ENCODE data around the gene LYAR. TPM values are rescaled to one million over a fixed set of nuclear protein-coding genes. Genes with fewer than 3 reads are reported as not detected.

LYAR gene
- total and polyA plus RNA-seq, 10 of the 15 experiments (the other 5 are each of a cell fraction or from before 2014, with no cell fraction given), result 18.3 to 85.4 (median 40.1) TPM

GRCh38 chr4:4248029-4248884 is 41.7 kb downstream of the LYAR start, which contains the start of gene TMEM128 (continued):
- TF ChIP-seq NKRF (conservative IDR thresholded peaks at IDR 0.05) (peak; percentile 49; the same call in 1 of the 2 replicates), EZH2 (IDR thresholded peaks at IDR 0.05; ENCODE audit: borderline replicate concordance, control insufficient read depth, low read depth, low read length) (no peak), TCF7 (IDR thresholded peaks at IDR 0.05; ENCODE audit: borderline replicate concordance) (peak; percentile 50; the same call in 1 of the 2 replicates), IRF4 (IDR thresholded peaks at IDR 0.05; ENCODE audit: low read depth, low read length) (peak; percentile 71; the same call in 1 of the 2 replicates), PBX3 (IDR thresholded peaks at IDR 0.05; ENCODE audit: insufficient replicate concordance, low read depth, low read length) (no peak), POLR2AphosphoS2 (IDR thresholded peaks at IDR 0.05; ENCODE audit: low read depth, low read length) (peak; percentile 85), CHD2 (IDR thresholded peaks at IDR 0.05; ENCODE audit: borderline replicate concordance, low read depth, low read length) (peak; percentile 58; the same call in 1 of the 2 replicates), STAT1 (conservative IDR thresholded peaks at IDR 0.05) (peak; percentile 90; the same call in 1 of the 2 replicates), SREBF1 (IDR thresholded peaks at IDR 0.05; ENCODE audit: low read length) (no peak), CBX5 (IDR thresholded peaks at IDR 0.05; ENCODE audit: low read depth) (no peak), CBFB (IDR thresholded peaks at IDR 0.05; ENCODE audit: low read depth) (peak; percentile 79; the same call in 1 of the 2 replicates), POLR2A (IDR thresholded peaks at IDR 0.05; ENCODE audit: low read depth, low read length) (peak; percentile 98), USF1 (IDR thresholded peaks at IDR 0.05; ENCODE audit: borderline replicate concordance, extremely low read length, insufficient read depth, low read depth, low read length) (no peak), LARP7 (IDR thresholded peaks at IDR 0.05) (no peak), ZSCAN29 (IDR thresholded peaks at IDR 0.05) (no peak), HSF1 (IDR thresholded peaks at IDR 0.05; ENCODE audit: low read depth, low read length) (0 out of 2 replicates have a peak, but pooled peaks have one; percentile 16), MLLT1 (IDR thresholded peaks at IDR 0.05) (peak; percentile 59)
